Endothelial cell of umbilical vein (primary cell): ENCODE data around the gene DRICH1.

Experiments used
- EZH2 ChIP-seq: IDR thresholded peaks from 2 replicates; pipeline ENCODE4 v1.6.1; 2012; ENCODE audit warnings: borderline replicate concordance, low read depth, mild to moderate bottlenecking, moderate library complexity, low read length, inconsistent platforms; ENCODE audit not compliant: severe bottlenecking
- FOS ChIP-seq: IDR thresholded peaks from 2 replicates; pipeline ENCODE4 v1.6.1; 2011; ENCODE audit warnings: mild to moderate bottlenecking, low read length, moderate library complexity, borderline replicate concordance; ENCODE audit not compliant: insufficient read depth
- JUN ChIP-seq: IDR thresholded peaks from 2 replicates; pipeline ENCODE4 v1.6.1; 2011; ENCODE audit warnings: borderline replicate concordance, low read depth; ENCODE audit not compliant: insufficient read length, insufficient read depth
- MAX ChIP-seq: IDR thresholded peaks from 2 replicates; pipeline ENCODE4 v1.6.1; 2011; ENCODE audit not compliant: insufficient read depth, insufficient read length
- MYC ChIP-seq: IDR thresholded peaks from one replicate; pipeline ENCODE4 v1.6.1; 2011; ENCODE audit warnings: mild to moderate bottlenecking, low read depth, low read length
- POLR2A ChIP-seq: IDR thresholded peaks from 2 replicates; pipeline ENCODE4 v1.6.1; 2012; ENCODE audit warnings: low read depth, mild to moderate bottlenecking, control low read depth, low read length
- POLR2AphosphoS5 ChIP-seq: IDR thresholded peaks from 2 replicates; pipeline ENCODE4 v1.6.1; 2012; ENCODE audit warnings: low read depth, mild to moderate bottlenecking, control low read depth, low read length, moderate library complexity; ENCODE audit not compliant: insufficient read depth
- TF ChIP-seq, protein P1 (sequence below), 2 donors: IDR thresholded peaks; 1 replicate in 1 of 2; 2 replicates in 1 of 2; pipeline ENCODE4 v1.5.1; 2011; ENCODE audit warnings: low read length in 2 of 2, mild to moderate bottlenecking in 2 of 2, moderate library complexity in 2 of 2, control low read depth in 1 of 2, inconsistent platforms in 1 of 2, low read depth in 1 of 2; ENCODE audit not compliant: insufficient read depth in 1 of 2; ENCODE audit errors: extremely low read depth in 1 of 2

DNA sequence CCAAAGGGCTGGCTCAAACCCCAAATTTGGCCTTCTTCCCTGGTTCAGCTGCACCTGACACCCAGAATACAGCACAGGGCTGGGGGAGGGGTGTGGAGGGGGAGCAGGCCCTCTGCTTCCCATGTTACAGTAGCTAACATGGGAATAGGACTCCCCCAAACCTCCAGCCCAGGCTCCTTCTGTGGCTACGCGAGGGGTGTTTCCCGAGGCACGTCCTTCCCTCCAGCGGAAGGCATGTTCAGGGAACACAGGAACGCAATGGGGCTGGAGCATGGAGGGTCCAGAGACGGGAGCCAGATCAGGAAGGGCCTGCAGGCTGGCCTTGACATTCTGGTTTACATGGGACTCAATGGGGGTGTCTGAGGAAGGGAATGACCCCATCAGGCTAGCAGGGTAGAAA lies 40.3 kb downstream of the DRICH1 start:
- TF ChIP-seq, protein P1, sequence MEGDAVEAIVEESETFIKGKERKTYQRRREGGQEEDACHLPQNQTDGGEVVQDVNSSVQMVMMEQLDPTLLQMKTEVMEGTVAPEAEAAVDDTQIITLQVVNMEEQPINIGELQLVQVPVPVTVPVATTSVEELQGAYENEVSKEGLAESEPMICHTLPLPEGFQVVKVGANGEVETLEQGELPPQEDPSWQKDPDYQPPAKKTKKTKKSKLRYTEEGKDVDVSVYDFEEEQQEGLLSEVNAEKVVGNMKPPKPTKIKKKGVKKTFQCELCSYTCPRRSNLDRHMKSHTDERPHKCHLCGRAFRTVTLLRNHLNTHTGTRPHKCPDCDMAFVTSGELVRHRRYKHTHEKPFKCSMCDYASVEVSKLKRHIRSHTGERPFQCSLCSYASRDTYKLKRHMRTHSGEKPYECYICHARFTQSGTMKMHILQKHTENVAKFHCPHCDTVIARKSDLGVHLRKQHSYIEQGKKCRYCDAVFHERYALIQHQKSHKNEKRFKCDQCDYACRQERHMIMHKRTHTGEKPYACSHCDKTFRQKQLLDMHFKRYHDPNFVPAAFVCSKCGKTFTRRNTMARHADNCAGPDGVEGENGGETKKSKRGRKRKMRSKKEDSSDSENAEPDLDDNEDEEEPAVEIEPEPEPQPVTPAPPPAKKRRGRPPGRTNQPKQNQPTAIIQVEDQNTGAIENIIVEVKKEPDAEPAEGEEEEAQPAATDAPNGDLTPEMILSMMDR (IDR thresholded peaks at IDR 0.05; ENCODE audit: extremely low read depth in 1 of 2, insufficient read depth in 1 of 2, low read depth in 1 of 2, low read length in 2 of 2), result no peak
- no peak for TF ChIP-seq EZH2
- no peak for TF ChIP-seq POLR2AphosphoS5
- no peak for TF ChIP-seq POLR2A
- no peak for TF ChIP-seq MAX
- TF ChIP-seq MYC, result no peak
- TF ChIP-seq FOS, result no peak
- no peak for TF ChIP-seq JUN
